ENCODE data around the gene COL7A1. TPM values are rescaled to one million over a fixed set of nuclear protein-coding genes. Genes with fewer than 3 reads are reported as not detected.

The COL7A1 gene
- total and polyA plus RNA-seq, 2 of the 8 experiments (the other 6 are each of a cell fraction or from before 2014, with no cell fraction given), result 10.7 to 13.9 TPM

DNA sequence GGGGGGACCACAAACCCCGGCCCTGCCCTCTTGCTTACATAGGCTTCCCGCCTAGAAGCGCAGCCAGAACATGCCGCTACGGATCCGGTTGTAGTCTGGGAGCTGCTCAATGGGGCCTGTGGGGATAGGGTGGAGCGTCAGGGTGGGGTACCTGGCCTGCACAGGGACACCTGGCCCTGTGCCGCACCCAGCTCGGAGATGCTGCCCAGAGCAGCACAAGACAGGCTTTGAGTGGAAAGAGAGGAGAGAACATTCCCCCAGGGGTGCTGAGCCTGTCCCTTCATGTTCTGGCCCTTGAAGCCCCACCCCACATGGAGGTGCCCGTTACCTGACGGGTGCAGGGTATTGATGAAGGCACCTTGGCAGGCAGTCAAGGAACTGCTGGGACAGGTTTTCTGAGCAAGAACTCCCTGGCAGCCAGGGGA, 4.0 kb upstream of the COL7A1 start (continued):
- TF ChIP-seq HDAC2 (IDR thresholded peaks at IDR 0.05; ENCODE audit: borderline replicate concordance in 1 of 2, low read depth in 2 of 2, low read length in 2 of 2) (no peak), SIRT6 (IDR thresholded peaks at IDR 0.05; ENCODE audit: low read length) (no peak), KDM5A (IDR thresholded peaks at IDR 0.05; ENCODE audit: low read length) (no peak)

All from H1 (cell line).